Measurements from ENCODE around the gene XPNPEP2.

XPNPEP2 gene

DNA sequence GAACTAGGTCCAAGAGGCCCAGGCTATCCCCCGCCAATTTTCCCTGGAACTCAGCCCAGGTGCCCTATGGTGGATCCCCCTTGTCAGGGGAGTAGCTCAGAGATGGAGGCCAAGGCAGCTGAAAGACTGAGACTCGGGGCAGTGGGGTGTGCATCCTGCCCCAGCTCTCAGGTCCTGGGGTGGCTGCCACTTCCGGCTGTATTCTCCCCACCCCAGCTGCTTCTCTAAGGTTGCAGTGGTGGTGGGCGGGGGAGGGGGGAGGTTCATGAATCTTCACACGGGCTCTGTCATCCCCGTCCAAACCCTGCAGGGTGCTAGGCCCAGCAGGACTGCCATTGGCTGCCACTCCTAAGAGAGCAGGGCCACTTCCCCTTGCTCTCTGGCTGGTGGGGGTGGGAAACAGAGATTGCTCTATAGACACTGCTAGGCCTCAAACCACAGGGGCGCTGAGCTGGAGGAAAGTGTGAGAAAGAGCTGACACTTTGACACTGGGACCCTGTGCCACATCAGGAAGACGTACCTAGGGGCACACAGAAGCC lies 42.4 kb downstream of the XPNPEP2 start:
- DNase-seq: no peak

DNA sequence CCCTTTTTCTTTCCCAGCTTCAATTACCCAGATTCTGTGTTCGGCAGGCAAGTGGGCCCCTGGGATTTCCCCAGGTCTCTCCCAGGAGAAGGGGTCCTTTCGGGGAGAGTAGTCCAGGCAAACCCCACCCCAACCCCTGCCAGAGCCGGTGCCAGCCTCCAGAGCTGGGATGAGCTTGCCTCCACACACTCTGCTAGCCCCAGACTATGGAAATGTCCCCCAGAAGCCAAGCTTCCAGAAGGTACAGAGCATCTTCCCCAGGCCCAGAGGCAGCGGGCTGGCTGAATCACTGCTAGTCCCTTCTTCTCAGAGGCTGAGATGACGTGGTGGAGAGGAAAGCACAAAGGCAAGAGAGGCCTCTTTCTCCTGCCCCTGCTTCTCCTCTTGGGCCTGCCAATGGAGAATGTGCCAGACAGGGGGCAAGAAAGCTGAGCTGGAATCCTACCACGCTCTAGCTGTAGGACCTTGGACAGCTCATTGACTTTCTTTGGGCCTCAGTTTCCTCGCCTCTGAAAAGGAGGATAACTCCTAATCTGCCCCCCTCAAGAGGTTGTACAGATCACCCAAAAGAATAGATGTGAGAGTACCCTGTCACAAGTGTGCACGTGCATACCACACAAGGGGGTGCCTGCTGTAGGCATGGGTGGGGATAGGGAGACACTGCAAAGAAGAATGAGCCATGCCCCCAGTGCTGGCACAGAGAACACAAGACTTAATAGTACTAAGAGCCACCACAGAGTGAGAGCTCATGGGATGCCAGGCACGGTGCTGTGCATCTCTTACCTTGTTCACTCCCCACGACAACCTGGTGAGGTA lies 43.1 kb downstream of the XPNPEP2 start:
- no peak for DNase-seq

DNA sequence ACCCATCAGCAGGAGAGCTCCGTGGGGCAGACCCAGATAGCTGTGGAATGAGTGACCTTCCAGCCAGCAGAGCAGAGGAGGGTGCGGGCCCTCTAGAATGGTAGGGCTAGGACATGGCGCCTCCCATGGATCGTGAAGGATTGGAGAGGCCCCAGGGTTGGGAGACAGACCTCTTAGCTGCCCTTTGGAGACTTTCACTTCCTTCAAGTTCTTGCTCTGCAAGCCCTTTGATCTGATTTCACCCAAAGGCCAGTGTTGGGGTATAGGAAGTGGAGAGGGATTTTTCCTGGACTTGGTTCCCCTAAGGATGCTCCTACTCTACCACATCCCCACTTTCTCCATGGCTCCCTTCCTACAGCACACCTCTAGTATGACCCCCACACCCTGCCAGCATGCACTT lies 43.9 kb downstream of the XPNPEP2 start:
- no peak for DNase-seq

DNA sequence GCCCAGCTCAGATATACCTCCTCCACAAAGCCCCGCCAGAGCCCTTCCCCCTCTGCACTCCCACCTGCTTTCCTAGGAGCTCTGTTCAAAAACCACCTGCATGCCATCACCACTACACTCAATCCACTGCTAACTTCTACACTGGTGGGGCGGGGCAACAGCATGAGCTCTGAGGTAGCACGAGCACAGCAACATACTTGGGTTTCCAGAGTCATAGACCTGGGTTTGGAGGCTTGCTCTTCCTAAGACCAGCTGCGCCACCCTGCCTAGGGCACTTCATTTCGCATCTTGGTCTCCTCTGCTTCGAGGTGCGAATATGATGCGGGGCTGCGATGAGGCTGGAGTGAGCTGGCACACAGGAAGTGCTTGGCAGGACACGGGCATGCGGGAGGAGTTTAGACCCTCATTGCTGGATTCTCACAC lies 44.5 kb downstream of the XPNPEP2 start:
- DNase-seq: no peak

DNA sequence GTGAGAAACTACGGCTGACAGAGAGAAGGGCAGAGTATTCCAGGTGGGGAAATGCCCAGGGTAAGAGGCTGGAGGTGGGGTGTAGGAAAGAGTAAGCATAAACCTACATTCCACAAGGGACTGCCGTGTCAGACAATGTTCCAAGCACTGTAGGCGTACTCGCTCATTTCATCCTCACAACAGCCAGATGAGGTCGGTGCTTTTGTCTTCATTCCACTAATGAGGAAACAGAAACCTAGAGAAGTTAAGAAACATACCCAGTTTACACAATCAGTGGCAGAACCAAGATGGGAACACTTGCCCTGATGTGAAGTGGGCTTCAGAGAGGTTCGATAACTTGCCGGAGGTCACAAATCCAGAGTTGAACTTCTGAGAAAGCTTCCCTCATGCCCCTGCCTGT lies 45.6 kb downstream of the XPNPEP2 start:
- no peak for DNase-seq

DNA sequence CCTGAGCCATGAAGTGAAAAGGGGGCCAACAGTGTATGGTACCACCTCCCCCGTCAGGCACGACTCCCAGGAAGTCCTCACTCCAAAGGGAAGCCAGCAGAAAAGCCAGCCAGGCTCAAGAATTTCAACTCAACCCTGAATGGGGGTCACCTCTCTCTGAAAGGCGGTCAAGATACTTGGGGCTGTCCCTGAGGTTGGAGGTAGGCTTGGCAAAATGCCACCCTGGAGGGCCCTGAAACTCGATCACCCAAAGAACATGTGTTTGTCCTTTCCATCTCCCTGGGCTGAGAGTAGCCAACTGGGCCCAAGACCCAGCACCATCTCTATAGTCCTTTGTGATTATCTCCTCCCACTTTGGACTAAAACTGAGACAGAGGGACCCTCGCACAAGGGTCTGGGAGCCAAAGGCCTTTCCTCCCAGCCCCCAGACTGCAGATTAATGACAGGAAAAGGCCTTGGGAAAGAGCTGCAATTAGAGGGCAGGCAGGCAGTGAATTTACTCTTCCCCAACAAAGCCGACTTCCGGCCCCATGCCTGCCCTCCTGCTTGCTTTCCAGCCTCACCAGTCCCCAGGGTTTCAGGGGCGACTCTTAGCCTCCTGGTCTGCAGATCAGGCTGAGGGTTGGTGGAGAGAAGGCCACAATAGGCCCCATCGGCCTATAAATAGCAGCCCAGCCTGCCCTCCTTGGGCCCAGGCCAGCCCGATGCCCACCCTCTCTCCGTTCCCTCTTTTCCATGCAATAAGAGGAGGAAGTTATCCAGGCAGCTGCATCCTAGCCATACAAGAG lies 46.6 kb downstream of the XPNPEP2 start:
- DNase-seq: no peak

DNA sequence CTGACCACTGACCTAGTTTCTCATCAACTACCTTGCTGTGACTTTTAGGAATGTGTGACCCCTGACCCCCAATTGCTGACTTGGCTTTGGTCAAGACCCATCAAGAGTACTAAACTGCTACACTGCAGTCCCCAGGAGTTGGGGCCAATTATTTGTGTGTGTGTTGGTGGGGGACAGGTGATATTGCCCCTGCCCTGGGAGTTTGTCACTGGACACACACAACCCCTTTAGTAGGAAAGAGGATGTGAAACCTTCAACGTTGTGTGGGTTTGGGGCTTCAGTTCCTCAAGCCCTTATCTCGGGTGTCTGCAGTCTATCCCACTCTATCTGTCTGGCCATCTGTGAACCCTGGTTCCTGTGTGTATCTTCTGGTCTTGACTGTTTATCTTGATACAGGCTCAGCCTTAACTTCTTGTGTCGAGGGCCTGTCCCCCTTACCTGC lies 47.5 kb downstream of the XPNPEP2 start:
- no peak for DNase-seq

DNA sequence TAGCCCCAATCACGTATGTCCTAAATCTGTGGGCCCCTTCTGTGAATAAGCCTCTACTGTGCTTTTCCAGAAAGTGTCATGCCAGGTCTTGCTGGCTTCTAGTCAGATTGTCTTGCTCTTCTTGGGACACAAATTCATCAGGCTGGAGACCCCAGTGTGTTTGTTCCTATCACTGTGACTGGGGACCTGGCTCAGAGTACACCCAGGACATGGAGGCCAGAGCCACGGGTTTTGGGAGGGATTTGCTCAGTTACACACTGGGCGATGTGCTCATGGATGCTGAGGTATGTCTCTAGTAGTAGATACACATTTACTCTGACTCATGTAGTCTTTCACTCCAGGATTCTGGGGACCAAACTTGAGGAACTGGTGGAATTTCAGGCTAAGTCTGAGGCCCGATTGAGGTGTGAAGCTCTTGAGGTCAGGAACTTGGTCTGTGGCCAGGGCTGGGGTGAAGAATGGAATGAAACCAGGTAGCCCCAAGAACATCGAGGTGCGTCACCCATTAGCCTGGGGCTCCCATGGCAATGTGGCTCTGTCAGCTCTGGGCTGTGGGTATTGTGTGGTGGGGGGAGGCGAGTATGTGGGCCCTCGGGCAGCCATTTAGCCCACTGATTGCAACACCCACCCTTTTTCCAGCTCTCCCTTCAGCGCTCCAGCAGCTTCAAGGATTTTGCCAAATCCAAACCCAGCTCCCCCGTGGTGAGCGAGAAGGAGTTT lies 48.7 kb downstream of the XPNPEP2 start:
- no peak for DNase-seq

DNA sequence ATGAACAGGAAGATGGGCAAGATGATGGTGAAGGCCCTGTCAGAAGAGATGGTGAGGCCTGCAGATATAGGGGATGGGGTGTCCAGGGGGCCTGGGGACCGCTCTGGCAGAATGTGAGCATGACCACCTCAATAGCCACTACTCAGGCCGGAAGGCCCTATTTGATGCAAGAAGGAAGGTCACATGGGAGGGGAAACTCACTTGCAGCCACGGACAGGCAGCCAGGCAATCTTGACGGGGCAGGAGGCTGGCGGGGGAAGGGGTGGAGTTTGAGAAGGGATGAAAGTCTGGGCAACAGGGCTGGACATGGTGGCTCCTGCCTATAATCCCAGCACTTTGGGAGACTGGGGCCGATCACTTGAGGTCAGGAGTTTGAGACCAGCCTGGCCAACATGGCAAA lies 49.7 kb downstream of the XPNPEP2 start:
- DNase-seq: no peak

DNA sequence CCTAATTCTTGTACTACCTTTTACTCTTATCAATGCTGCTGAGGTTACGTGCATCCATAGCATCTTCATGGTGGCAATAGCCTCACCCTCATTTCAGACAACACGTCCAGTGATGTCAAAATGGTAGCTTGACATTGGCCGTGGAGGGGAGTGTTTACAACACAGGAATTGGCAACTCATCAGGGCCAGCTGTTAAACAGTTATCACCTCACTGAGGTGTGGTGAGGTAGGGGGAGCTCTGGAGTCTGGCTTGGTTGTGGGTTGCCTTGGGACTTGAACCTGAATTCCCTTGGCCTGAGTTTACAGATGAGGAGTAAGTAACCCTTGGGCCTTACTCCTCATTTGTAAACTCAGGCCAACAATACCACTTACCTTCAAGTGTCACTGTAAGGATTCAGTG lies 51.4 kb downstream of the XPNPEP2 start:
- no peak for DNase-seq

DNA sequence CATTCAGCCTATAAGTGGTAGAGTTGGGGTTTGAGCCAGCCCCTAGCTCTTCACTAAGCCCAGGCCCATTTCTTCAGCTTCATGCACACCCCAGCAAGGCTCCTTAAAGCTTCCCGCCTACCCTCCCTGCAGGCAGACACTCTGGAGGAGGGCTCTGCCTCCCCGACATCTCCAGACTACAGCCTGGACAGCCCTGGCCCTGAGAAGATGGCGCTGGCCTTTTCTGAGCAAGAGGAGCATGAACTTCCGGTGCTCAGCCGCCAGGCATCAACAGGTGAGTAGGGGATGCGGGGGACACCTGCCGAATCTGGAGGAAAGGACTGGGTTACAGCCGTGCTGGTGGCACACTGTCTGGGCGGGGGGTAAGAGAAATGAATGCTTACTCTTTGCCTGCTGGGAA lies 52.0 kb downstream of the XPNPEP2 start:
- no peak for DNase-seq

DNA sequence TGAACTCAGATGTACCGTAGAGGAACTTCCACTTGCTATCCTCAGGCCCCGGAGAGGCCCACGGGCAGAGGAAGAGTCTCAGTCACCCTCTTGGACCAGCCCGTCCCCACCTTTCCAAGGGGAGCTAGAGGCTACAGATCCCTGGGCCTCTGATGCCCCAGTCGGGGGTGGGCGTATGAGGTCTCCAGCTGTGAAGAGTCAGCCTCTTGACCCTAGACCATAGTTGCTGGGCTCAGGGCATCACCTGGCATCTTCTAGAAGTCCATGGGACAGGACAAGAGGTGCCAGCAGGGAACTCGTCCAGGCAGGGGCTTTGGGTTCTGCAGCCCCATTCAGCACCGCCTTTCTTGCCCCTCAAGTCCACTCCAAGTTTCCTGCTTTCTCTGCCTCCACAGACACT lies 52.6 kb downstream of the XPNPEP2 start:
- DNase-seq: no peak

DNA sequence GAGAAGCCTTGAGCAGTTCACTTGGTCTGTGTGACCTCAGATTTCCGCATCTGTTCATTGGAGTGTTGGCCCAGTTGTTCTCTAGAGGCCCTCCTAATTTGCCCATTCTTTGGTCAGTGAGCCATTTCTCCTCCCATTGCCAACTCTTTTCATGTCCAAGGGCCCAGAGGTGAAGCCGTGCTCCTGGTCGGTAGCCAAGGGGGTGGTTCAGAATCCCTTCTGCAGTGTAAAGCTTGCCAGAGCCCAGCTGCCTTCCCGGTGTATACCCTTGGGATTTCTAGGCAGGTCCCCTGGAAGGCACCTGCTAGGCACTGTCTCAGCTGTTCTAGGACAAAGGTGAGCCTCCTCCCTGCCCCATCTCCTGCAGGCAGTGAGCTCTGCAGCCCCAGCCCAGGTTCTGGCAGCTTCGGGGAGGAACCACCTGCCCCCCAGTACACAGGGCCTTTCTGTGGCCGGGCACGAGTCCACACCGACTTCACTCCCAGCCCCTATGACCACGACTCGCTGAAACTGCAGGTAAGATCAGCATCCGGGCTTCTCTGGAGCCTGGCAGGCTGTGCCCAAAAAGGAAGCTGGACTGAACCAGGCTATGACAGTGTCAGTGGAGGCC lies 53.3 kb downstream of the XPNPEP2 start:
- DNase-seq: no peak

DNA sequence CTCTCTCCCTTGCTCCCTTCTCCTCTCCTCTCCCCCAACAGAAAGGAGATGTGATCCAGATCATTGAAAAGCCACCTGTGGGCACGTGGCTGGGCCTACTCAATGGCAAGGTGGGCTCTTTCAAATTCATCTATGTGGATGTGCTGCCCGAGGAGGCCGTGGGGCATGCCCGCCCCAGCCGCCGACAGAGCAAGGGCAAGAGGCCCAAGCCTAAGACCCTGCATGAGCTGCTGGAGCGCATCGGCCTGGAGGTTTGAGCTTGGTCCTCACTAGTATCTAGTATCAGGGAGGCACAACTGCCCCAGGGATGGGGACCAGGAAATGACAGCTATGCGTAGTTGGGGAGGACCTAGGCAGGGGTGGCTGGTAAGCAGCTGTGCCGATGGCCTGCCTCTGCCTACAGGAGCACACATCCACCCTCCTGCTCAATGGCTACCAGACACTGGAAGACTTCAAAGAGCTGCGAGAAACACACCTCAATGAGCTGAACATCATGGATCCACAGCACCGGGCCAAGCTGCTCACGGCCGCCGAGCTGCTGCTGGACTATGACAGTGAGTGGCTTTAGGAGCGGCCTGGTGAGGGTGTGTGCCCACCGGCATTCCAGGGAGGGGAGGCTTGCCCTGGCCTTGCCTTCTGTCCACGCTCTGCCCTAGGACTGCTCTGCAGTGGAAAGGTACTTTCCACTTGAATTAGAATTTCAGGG lies 54.0 kb downstream of the XPNPEP2 start:
- no peak for DNase-seq

DNA sequence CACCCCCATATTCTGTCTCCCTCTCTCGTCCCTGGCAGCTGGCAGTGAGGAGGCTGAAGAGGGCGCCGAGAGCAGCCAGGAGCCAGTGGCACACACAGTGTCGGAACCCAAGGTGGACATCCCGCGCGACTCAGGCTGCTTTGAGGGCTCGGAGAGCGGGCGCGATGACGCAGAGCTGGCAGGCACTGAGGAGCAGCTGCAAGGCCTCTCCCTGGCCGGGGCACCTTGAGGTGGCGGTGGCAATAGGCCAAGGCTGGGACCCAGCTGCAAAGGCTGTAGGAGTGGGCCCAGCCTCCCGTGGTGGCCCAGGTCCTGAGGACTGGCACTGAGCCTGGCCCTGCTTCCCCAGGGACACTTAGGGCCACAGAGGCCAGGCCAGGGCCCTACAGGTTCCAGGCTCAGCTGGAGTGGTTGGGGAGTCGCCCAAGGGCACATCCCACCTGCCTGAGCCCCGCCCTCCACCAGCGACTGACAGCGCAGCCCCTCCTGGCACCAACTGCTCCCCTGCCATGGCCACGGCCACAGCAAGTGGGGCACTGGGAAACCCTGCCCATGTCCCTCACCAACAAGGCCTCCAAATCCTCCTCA lies 54.9 kb downstream of the XPNPEP2 start:
- DNase-seq: no peak

DNA sequence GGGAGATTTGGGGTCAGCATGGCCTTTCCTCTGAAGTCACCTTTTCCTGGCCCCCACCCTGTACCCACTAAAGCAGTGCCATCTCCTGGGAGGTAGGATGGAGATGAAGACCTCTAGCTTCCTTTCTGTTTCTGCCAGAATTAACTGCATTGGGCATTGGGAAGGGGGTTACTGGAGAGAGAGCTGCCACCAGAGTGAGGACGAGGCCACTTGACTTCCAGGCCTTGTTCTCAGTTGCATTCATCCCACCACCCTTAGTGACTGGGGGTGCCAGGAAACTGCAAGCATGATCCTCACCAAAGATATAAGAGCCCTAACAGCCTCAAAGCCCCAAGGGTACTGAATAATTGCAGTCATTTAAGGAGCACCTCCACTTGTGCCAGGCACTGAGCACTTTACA lies 56.8 kb downstream of the XPNPEP2 start:
- DNase-seq: no peak

DNA sequence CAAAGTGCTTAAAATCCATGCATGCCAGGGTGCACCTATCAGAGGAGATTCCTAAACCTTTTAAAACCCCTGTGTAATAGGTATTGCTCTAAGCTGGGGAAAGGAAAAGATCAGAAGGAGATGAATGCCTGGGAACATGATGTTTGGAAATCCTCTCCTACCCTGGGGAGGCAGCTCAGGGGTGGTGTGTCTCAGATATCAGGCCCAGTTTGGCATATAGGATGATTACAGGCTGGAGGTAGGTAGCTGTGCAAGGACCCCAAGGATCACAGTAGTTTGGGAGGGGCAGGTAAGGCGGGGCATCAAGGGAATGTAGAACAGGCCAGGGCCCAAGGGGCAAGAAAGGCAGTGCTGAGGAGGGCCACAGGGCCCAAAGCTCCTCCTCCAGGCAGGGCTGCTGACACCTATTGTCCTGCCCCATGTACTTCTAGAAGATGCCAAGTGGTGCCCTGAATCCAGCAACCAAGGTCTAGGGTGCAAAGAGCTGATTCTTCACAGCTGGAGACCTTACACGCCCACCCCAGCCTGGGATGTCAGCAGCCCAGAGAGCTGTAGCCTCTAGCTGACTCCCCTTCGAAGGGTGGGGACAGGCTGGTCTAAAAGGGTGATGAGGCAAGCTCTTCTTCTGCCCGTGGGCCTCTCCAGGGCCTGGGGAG lies 58.6 kb downstream of the XPNPEP2 start:
- DNase-seq: no peak

DNA sequence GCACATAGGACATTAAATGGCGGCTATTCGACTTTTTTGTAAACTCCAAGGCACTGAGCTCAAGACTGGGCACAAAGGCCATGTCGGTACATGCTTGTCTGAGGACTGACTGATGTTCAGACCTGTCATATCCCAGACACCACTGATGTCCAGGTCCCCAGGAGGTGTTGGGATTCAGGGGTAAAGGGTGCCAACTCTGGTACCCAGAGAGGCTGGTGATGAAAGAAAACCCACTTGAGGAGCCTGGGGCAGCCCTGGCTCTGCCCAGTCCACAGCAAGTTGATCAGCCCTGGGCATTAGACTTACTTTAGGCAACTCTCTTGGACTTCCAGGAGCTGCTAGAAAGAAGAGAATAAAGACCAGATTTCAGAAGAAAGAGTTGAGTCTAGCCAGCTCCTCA lies 59.7 kb downstream of the XPNPEP2 start:
- DNase-seq: no peak

DNA sequence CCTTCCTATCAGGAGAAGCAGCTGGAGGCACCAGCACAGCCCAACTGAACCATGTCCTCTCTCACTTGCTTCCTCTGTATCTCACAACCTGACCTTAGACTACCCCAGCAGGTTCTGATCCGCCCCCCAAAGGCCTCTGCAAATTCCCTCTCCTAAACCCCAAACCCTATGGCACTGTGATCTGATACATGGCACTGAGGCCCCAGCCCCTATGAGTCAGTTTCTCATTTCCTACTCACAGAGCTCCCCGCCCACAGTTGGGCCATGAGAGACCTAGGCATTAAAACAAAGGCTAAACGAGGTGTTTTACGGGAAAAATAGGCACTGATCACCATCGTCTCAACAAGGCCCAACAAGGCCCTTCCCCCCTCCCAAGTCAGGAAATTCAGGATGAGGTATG lies 60.1 kb downstream of the XPNPEP2 start:
- DNase-seq: no peak

DNA sequence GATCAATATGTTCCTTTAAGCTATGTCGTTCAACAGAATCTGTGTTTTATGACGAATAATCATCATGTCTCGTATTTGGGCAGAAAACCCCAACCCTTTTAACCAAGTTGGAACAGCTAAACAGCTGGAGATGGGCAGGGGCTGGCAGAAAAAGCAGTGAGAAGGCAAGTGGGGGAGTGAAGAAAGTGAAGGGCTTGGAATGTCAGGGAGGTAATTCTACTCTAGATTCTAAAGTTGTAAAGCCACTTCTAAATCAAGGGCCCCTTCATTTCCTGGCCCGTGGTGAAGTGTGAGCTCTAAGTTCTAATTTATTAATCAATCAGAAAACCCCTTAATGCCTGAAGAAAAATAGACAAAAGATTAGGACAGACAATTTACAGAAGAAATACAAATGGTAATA lies 61.4 kb downstream of the XPNPEP2 start:
- DNase-seq: no peak

DNA sequence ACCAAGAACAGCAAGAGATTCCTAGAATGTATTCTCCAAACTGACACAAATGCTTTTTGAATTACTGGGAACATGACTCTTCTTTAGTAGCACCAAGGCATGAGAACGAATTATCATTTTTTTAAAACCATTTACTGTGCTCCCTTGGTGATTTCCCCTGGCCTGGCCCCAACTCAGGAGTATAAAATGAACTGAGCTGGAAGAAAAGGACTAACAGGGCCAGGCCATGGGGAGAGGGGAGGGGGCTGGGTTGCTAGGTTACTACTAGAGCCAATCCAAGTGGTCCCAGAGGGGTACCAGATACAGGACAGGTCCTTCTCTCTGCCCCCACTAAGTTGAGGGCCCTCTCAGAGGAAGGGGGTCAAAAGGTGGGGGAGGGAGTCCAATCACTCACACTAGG lies 64.1 kb downstream of the XPNPEP2 start:
- DNase-seq: no peak

Data from DMS 273 treated with DMSO at 0.1 percent for 48 hours (cell line).